SU-DHL-6 (cell line): Measurements from ENCODE around the gene CRIM1.

Experiments
- EZH2phosphoT487 ChIP-seq: fragments of 200-600 bp; sonication (generic), shearing (Covaris generic); conservative IDR thresholded peaks from 2 replicates; pipeline ENCODE4 v1.6.1; 2018; ENCODE audit warnings: mild to moderate bottlenecking, antibody characterized with exemption, low read length, moderate library complexity, mixed read lengths
- TF ChIP-seq, protein P1 (sequence below): fragments of 200-600 bp; sonication (generic); IDR thresholded peaks from one replicate; pipeline ENCODE4 v1.5.1; 2017; ENCODE audit warnings: antibody characterized with exemption, mild to moderate bottlenecking, low read length, moderate library complexity; ENCODE audit not compliant: insufficient read depth, poor library complexity, severe bottlenecking

DNA sequence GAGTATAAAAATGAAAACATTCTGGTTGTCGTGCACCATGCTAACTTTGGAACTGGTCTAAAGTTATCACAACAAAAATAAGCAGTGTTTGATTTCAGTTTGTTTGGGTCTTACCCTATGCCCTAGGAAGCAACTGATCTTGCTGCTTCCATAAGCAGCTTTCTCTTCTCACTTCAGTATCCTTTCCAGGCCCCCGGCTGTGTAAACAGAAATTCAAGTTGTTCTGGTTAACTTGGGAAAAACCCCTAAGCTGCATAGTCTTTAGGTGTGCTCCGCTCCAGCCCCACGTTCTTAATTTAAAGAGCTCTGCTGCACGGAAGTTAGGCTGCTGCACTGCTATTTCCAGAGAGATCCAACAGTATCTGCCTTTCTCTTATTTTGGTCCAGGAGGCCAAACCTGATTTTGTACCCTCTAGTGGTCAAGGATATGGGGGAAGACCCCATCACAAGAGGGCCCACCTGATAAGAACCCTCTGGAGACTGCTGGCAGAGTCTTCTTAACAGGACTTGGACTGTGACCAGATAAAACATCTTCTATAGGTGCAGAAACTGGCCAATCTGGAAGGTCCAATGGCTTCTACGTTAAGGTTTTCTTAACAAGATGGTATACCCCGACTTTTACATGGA is 173.3 kb downstream of the CRIM1 start:
- TF ChIP-seq, protein P1, sequence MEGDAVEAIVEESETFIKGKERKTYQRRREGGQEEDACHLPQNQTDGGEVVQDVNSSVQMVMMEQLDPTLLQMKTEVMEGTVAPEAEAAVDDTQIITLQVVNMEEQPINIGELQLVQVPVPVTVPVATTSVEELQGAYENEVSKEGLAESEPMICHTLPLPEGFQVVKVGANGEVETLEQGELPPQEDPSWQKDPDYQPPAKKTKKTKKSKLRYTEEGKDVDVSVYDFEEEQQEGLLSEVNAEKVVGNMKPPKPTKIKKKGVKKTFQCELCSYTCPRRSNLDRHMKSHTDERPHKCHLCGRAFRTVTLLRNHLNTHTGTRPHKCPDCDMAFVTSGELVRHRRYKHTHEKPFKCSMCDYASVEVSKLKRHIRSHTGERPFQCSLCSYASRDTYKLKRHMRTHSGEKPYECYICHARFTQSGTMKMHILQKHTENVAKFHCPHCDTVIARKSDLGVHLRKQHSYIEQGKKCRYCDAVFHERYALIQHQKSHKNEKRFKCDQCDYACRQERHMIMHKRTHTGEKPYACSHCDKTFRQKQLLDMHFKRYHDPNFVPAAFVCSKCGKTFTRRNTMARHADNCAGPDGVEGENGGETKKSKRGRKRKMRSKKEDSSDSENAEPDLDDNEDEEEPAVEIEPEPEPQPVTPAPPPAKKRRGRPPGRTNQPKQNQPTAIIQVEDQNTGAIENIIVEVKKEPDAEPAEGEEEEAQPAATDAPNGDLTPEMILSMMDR: no peak
- no peak for TF ChIP-seq EZH2phosphoT487
